ENCODE results near the gene LPP.

The LPP gene

DNA sequence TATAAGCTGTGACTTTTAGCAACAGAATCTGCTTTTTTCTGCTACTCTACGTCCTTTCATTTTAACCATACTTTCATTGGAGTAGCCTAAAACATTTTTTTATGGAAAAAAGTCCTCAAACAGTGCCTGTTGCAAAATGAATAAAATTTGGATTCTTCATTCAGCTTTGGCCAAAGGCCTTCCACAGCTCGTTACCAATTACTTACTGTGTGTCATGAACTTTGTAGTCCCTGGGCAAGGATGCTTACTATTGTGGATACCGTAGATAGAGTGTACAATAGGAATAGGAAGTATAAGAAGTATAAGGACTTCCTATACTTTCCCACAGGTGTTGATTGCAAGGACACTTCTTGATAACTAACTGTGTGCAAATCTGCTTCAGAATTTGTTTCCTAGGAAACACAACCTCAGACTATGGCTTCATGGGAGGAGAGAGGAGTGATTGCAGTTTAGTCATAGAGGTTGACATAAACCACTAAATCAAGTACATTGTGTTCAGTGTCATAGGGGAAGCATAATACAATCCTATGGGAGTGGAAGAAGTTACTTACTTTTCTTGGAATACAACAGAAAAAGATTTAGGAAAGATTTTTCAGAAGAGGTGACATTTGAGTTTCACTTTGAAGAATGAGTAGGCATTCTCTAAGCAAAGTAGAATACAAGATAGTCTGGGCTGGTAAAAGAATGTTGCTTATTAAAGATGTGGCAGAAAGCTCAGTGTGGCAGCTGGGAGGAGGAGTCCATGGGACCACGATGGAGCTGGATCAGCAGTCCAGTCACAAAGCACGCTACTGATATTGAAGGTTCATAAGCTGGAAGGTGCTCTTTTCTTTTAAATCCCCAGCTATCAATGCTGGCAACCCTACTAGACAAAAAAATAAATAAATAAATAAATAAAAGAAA lies 708.1 kb downstream of the LPP start:
- no peaks in the 10 kb centered on the region for H3K9me3 ChIP-seq
- no peak overlapping the region for H3K4me3 ChIP-seq

DNA sequence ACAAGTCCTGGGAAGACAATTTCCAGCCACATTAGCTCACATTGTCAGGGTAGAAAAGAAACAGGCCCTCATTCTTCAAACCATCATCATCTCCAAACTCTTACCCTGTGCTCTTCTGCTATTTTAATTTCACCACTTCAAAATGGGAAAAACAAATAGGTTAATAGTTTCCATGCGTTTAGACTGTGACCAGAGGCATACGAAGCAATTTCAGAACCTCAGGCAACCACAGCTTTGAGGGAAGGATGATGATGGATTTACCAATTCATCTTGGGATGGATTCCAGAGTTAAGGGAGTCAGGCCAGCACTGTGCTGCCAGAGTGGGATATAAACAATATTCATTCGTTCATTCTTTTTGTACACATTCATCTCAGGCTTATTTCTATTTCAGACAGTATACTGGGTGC lies 710.0 kb downstream of the LPP start:
- H3K36me3 ChIP-seq (replicated peaks) = no peaks in the 10 kb centered on the region
- H3K4me1 ChIP-seq = no peaks in the 10 kb centered on the region
- H3K9me3 ChIP-seq = no peaks in the 10 kb centered on the region
- no peak overlapping the region for H3K4me3 ChIP-seq
- in situ Hi-C loops (cut with MboI; ENCODE audit: low sequenced_read_pairs) = no loop called here
- no peak for DNase-seq (ENCODE audit: low spot score in 2 of 2)
- peaks cover 8% of the 10 kb centered on the region; the same call in 1 of the 2 replicates for H3K27me3 ChIP-seq (ENCODE audit: low read depth)

More for the DNA sequence above, 708.1 kb downstream of the LPP start:
- in situ Hi-C loops (cut with MboI; ENCODE audit: low sequenced_read_pairs) = no loop called here
- H3K27me3 ChIP-seq (ENCODE audit: low read depth) = peaks cover 8% of the 10 kb centered on the region; the same call in 1 of the 2 replicates
- no peaks in the 10 kb centered on the region for H3K36me3 ChIP-seq (replicated peaks)
- H3K4me1 ChIP-seq = no peaks in the 10 kb centered on the region
- no peak for DNase-seq (ENCODE audit: low spot score in 2 of 2)

DNA sequence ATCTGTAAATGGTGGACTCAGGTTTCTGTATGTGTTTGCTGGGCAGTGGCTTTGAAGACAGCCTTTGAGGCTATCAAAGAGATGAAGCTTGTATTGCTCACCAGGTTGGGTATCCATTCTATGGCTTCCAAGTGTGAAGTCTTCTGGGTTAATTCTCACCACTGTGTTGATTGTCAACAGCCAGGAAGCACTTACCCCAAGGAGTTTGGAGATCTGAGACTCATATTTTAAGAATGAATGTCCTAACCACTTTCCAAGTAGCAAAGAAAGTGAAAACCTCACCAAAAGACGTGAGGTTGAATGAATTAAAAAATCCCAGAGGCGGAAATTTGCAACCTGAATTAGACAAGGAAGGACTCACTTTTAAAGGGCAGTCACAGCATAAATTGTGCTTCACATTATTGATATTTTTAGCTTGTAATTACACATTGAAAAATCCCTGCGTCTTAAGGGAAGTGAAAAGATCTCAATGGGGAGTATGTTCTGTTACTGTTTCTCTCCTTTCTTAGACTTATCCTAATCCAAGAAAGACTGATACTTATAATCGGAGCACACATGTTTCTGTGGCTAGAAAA lies 713.8 kb downstream of the LPP start:
- Histone ChIP-seq H3K4me3 (no peak overlapping the region), H3K36me3 (replicated peaks) (no peaks in the 10 kb centered on the region), H3K4me1 (no peaks in the 10 kb centered on the region), H3K27me3 (ENCODE audit: low read depth) (0 out of 2 replicates have a peak, but pooled peaks cover 1% of the 10 kb centered on the region), H3K9me3 (no peaks in the 10 kb centered on the region)
- in situ Hi-C loops (cut with MboI; ENCODE audit: low sequenced_read_pairs) = no loop called here
- DNase-seq (ENCODE audit: low spot score in 2 of 2) = no peak

DNA sequence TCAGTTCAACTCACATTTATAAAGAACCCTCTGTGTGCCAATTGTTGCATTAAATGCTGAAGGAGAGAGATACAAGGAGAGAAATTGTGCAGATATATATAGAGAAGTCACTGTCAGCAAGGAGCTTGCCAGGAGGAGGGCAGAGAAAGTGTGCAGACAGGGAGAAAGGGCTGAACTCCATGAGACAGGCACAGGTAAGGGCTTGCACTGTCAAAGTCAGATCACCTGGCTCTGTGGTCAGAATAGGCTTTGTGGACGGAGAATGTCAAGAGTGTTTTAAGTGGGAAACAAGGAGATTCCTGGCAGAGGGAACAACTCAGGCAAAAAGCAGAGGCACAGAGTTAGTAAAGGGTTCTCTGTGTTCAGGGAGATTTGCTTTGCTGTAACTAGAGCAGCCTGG lies 714.8 kb downstream of the LPP start:
- Histone ChIP-seq H3K27me3 (ENCODE audit: low read depth) (no peaks in the 10 kb centered on the region), H3K9me3 (no peaks in the 10 kb centered on the region), H3K4me1 (no peaks in the 10 kb centered on the region), H3K36me3 (replicated peaks) (no peaks in the 10 kb centered on the region), H3K4me3 (no peak overlapping the region)
- in situ Hi-C loops (cut with MboI; ENCODE audit: low sequenced_read_pairs) = no loop called here
- no peak for DNase-seq (ENCODE audit: low spot score in 2 of 2)

DNA sequence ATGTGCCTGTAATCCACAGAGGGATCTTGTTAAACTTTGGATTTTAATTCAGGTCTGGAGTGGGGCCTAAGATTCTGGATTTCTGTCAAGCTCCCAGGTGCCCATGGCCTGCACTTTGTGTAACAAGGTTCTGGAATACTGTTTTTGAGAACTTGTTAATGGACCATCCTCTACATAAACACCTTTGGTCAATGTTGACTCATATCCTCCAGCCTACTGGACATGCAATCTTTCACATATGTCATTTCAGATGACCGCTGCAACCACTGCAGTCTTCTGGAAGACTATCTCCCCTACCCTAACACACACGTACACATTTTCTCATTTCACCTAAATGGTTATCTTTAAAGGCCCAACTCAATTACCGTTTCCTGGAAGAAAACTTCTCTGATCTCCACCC lies 715.7 kb downstream of the LPP start:
- no peaks in the 10 kb centered on the region for H3K9me3 ChIP-seq
- no peak for DNase-seq (ENCODE audit: low spot score in 2 of 2)
- in situ Hi-C loops (cut with MboI; ENCODE audit: low sequenced_read_pairs) = no loop called here

DNA sequence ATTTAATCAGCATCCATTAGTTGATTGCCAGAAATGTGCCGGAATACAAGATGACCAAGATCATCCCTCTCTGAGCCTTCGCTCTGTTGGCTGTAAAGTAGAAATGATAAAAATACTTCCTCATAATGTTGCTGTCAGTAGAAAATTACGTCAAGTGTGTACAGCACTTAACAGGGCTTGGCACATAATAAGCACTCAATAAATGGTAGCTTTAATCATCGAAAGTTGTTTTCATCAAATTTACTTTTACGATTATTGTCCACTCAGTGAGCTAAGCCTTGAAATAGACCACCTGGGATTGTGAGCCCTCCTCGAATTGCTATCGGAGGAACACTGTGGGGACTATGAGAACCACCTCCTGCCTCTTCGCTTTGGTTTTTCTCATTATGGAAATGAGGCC lies 716.5 kb downstream of the LPP start:
- no peak for DNase-seq (ENCODE audit: low spot score in 2 of 2)
- no peaks in the 10 kb centered on the region for H3K36me3 ChIP-seq (replicated peaks)
- peaks cover 9% of the 10 kb centered on the region for H3K4me1 ChIP-seq
- no peak overlapping the region for H3K4me3 ChIP-seq
- in situ Hi-C loops (cut with MboI; ENCODE audit: low sequenced_read_pairs) = no loop called here
- H3K27me3 ChIP-seq (ENCODE audit: low read depth) = no peaks in the 10 kb centered on the region
- H3K9me3 ChIP-seq = no peaks in the 10 kb centered on the region

More for the DNA sequence above, 715.7 kb downstream of the LPP start:
- no peak overlapping the region for H3K4me3 ChIP-seq
- no peaks in the 10 kb centered on the region for H3K27me3 ChIP-seq (ENCODE audit: low read depth)
- no peaks in the 10 kb centered on the region for H3K36me3 ChIP-seq (replicated peaks)
- peaks cover 4% of the 10 kb centered on the region for H3K4me1 ChIP-seq

DNA sequence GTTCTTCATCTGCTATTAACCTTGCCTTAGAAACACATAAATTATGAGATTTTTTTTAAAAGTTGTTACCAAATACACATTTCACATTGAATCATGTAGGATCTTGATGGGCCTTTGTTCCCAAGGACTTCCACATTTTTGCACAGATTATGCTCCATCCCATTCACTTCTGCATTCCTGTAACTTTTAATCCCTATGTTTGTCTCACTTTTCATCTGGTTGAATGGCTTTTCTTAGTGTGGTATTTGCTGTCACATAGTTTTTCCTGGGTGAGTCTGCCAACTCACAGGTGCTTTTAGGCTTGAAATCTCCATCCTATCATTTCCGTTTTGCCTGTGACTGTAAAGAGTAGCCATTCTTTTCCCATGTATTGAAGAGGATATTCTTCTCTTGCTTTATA lies 720.6 kb downstream of the LPP start:
- DNase-seq (ENCODE audit: low spot score in 2 of 2) = peak; percentile 13 to 67
- peaks cover 9% of the 10 kb centered on the region for H3K4me1 ChIP-seq
- no peak overlapping the region for H3K4me3 ChIP-seq
- in situ Hi-C loops (cut with MboI; ENCODE audit: low sequenced_read_pairs) = no loop called here
- no peaks in the 10 kb centered on the region for H3K9me3 ChIP-seq
- H3K36me3 ChIP-seq (replicated peaks) = no peaks in the 10 kb centered on the region
- H3K27me3 ChIP-seq (ENCODE audit: low read depth) = no peaks in the 10 kb centered on the region

DNA sequence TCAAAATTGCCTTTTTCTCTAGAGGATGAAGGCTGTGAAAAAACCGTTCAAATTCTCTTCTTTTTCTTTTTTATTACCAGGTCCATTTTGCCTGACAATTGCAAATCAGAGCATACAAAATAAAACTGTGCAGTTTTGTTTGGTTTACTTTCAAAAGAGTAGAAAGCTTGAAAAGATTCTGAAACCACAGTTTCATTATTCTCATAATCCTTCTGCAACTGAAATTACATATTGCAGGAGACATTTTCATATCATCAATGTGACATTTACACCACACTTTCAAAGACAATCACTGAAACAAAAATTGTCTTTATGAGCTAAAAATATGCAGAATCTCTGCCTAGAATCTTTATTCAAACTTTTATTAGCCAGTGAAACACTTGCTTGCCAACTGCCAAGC lies 721.5 kb downstream of the LPP start:
- Histone ChIP-seq H3K9me3 (no peaks in the 10 kb centered on the region), H3K4me3 (no peak overlapping the region), H3K27me3 (ENCODE audit: low read depth) (no peaks in the 10 kb centered on the region), H3K36me3 (replicated peaks) (no peaks in the 10 kb centered on the region), H3K4me1 (peaks cover 9% of the 10 kb centered on the region)
- in situ Hi-C loops (cut with MboI; ENCODE audit: low sequenced_read_pairs) = no loop called here
- DNase-seq (ENCODE audit: low spot score in 2 of 2) = peak in 1 of 2 experiments; percentile 36

DNA sequence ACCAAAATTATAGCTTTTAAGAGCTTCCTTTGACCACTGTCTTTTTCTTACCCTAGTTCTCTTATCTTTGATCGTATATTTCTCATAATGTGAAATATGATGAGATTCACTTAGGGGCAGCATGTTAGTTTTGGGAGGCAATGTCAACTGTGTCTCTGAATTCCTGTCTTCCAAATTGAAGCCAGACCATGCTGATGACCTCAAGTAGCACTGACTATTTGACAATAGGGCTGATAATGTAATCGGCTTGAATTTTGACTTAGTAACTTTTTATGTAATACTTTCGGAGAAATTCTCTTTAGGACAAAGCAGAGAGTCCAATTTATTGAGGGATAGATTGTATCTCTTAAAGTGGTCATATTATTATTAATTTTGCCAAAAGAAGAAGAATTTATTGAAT lies 722.4 kb downstream of the LPP start:
- H3K27me3 ChIP-seq (ENCODE audit: low read depth) = no peaks in the 10 kb centered on the region
- in situ Hi-C loops (cut with MboI; ENCODE audit: low sequenced_read_pairs) = no loop called here
- no peak for DNase-seq (ENCODE audit: low spot score in 2 of 2)
- H3K4me1 ChIP-seq = peaks cover 9% of the 10 kb centered on the region
- H3K9me3 ChIP-seq = no peaks in the 10 kb centered on the region
- H3K36me3 ChIP-seq (replicated peaks) = no peaks in the 10 kb centered on the region
- no peak overlapping the region for H3K4me3 ChIP-seq

DNA sequence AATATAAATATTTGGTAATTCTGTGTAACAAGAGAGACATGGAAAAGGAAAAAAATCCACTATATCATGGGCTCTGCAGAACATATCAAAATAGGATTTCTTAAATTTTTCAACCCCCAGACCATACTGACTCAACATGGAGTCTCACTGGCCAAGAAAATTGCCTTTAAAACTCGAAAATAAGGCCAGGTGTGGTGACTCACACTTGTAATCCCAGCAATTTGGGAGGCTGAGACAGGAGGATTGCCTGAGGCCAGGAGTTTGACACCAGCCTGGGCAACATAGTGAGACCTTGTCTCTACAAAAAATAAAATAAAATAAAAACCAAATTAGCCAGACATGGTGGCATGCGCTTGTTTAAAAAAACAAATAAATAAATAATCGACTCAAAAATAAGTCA lies 723.4 kb downstream of the LPP start:
- DNase-seq (ENCODE audit: low spot score in 2 of 2) = no peak
- no peaks in the 10 kb centered on the region for H3K9me3 ChIP-seq
- peaks cover 9% of the 10 kb centered on the region for H3K4me1 ChIP-seq
- no peak overlapping the region for H3K4me3 ChIP-seq
- no peaks in the 10 kb centered on the region for H3K36me3 ChIP-seq (replicated peaks)
- in situ Hi-C loops (cut with MboI; ENCODE audit: low sequenced_read_pairs) = no loop called here
- no peaks in the 10 kb centered on the region for H3K27me3 ChIP-seq (ENCODE audit: low read depth)

DNA sequence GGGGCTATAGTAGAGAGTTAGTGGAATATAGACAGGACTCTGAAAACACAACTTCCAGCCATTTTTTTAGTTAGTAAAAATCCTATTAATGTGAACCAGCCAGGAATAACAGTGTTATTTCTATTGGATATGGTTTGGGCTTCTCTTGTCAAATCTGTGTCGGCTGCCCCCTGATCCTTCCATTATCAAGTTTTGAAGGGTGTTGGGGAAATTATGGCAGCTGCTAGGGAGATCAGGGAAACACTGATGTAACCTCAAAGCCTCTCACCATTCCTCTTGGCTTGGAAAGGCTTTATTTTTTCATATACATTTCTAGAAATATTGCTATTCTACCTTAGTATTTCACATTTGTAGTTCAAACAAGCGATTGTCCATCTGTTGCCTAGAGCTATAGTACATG lies 724.1 kb downstream of the LPP start:
- no peak for DNase-seq (ENCODE audit: low spot score in 2 of 2)
- in situ Hi-C loops (cut with MboI; ENCODE audit: low sequenced_read_pairs) = no loop called here
- no peaks in the 10 kb centered on the region for H3K27me3 ChIP-seq (ENCODE audit: low read depth)

DNA sequence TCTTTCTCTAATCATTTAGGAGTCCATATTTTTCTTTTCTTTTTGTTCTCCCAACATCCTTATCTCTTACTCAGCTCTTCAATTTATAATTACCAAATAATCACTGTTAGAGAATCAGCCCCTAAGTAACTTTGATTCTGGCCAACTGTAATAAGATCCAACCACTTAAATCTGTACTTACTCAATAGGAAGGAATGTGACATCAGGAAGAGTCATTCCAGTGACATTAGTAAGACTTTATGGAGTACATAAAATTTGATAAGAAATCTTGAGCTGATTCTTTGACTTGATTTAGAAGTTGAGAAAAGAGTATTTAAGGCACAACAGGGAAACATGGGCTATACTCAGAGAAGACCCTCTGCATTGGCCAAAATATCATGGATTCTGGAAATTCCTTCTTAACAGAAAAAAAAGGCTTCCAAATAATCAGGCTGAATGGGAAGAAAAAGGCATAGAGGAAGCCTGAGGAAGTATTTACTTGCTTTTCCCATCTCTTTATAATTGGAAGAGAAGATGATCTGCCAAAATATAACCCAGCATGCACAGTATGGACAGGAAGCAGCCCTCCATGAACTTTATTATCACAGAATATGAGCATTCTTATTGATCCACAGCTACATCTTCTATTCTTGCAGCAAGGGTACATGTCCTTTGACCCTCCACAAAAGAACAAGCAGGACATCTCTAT lies 728.1 kb downstream of the LPP start:
- in situ Hi-C loops (cut with MboI; ENCODE audit: low sequenced_read_pairs) = no loop called here
- Histone ChIP-seq H3K9me3 (no peaks in the 10 kb centered on the region), H3K4me3 (no peak overlapping the region), H3K36me3 (replicated peaks) (no peaks in the 10 kb centered on the region), H3K27me3 (ENCODE audit: low read depth) (no peaks in the 10 kb centered on the region), H3K4me1 (no peaks in the 10 kb centered on the region)
- DNase-seq (ENCODE audit: low spot score in 2 of 2) = no peak

More for the DNA sequence above, 724.1 kb downstream of the LPP start:
- Histone ChIP-seq H3K4me3 (no peak overlapping the region), H3K36me3 (replicated peaks) (no peaks in the 10 kb centered on the region), H3K4me1 (peaks cover 9% of the 10 kb centered on the region), H3K9me3 (no peaks in the 10 kb centered on the region)

DNA sequence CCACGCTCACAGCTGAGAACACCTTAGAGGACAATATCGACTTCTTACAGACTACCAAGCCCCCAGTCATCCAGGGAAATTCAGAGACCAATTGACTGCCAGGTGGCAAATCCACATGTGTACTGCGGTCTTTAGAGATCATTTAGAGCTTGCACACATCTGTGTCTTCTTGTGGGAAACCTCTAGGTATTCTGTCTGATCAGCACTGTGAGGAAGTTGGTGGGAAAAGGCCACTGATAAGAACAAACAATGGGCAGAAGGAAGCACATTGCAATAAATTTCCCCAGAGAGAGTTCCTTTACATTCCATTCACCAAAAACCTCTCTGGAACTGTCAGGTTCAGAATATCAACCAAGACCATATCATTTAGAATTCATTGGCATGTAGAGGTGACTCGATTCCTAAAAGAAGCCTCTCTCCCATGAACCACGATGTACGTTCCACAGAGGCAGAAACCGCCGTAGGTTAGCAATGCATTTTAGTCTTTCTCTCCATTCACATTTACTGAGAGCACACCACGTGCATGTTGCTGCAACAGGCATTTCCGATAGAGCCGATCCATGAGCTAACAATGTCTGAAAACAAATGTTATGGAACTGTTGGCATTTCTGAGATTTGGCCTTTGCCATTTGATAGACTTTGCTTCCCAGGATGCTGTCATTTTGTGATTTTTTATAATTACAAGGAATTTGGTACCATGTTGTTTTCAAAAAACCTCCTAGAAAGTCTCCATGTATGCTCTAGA lies 730.5 kb downstream of the LPP start:
- no peaks in the 10 kb centered on the region for H3K9me3 ChIP-seq
- no peak overlapping the region for H3K4me3 ChIP-seq
- no peak for DNase-seq (ENCODE audit: low spot score in 2 of 2)
- no peaks in the 10 kb centered on the region for H3K4me1 ChIP-seq
- in situ Hi-C loops (cut with MboI; ENCODE audit: low sequenced_read_pairs) = no loop called here
- no peaks in the 10 kb centered on the region for H3K27me3 ChIP-seq (ENCODE audit: low read depth)
- H3K36me3 ChIP-seq (replicated peaks) = no peaks in the 10 kb centered on the region

All from HAP-1 (cell line).